C4-2B (cell line): ENCODE data around the gene AGBL1.

Source experiments
- CTCF ChIP-seq: fragments of 450-650 bp; conservative IDR thresholded peaks from 2 replicates; pipeline ENCODE4 v1.5.1; 2017; ENCODE audit warnings: mild to moderate bottlenecking
- ZFX ChIP-seq: fragments of 450-650 bp; IDR thresholded peaks from 2 replicates; pipeline ENCODE4 v1.6.1; 2017

DNA sequence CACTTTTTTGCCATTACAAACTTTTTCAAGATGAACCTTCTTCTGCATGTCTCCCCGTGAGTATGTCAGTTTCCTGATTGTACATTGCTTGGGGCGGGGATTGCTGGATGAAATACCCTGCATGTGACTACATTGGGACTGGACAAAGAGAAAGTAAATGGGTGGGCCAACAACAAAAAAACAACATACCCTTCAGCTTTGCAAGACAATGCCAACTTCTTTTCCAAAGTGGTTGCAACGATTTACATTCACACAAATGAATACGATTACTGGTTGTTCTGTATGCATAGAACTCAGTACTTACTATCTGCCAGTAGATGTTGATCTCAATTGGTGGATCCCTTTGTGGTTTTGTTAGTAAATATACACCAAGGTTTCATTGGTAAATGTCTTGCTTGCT, 908.4 kb downstream of the AGBL1 start:
- TF ChIP-seq CTCF (no peak), ZFX (no peak)
